H1 (cell line): ENCODE data around the gene PHLPP1. TPM values are rescaled to one million over a fixed set of nuclear protein-coding genes. Genes with fewer than 3 reads are reported as not detected.
A peak's percentile ranks its signal among the peaks of the same experiment; 100 is the strongest.

Source experiments
- CTCF ChIA-PET: fragments of 300-600 bp; sonication (Branson Sonifier 250); formaldehyde crosslinking; loops from one replicate; lab custom pipeline; 2021; ENCODE audit not compliant: partially characterized antibody; lab: Charles Lee
- POLR2A ChIA-PET: fragments of 300-600 bp; sonication (Branson Sonifier 250); formaldehyde crosslinking; loops from one replicate; lab custom pipeline; 2021; ENCODE audit warnings: inconsistent platforms; ENCODE audit not compliant: partially characterized antibody; lab: Charles Lee
- DNase-seq, 2 experiments: peaks; one replicate each; pipeline versions ENCODE4 v3.0.0 to v3.0.0-alpha.2; 2010 to 2022; ENCODE audit warnings: low spot score in 2 of 2, low read depth in 1 of 2, mixed read lengths in 1 of 2
- FAIRE-seq: peaks from 2 replicates; lab custom pipeline; 2011; peaks lifted over from hg19 to GRCh38; lab: Jason Lieb, UNC
- H2AFZ ChIP-seq: 2 replicates; pipeline ENCODE4 v1.8.1; 2012; ENCODE audit warnings: low read length, inconsistent platforms
- H2AK5ac ChIP-seq: 2 replicates; pipeline ENCODE4 v1.6.1; 2013; ENCODE audit warnings: low read depth, low read length
- H2BK120ac ChIP-seq: replicated peaks from 2 replicates; pipeline ENCODE3; 2013; ENCODE audit warnings: low read depth, low read length, inconsistent platforms
- H2BK12ac ChIP-seq: 2 replicates; pipeline ENCODE4 v1.6.1; 2013; ENCODE audit warnings: low read depth, low read length
- H2BK15ac ChIP-seq: 2 replicates; pipeline ENCODE4 v1.6.1; 2013; ENCODE audit warnings: low read length
- H2BK20ac ChIP-seq: 2 replicates; pipeline ENCODE4 v1.6.1; 2013; ENCODE audit warnings: low read length
- H2BK5ac ChIP-seq: 2 replicates; pipeline ENCODE4 v1.6.1; 2013; ENCODE audit warnings: low read depth, low read length
- H3K14ac ChIP-seq: 2 replicates; pipeline ENCODE4 v1.6.1; 2013; ENCODE audit warnings: inconsistent platforms; ENCODE audit not compliant: insufficient read length
- H3K18ac ChIP-seq: 2 replicates; pipeline ENCODE4 v1.6.1; 2013; ENCODE audit warnings: low read length; ENCODE audit errors: extremely low read depth
- H3K23ac ChIP-seq: 2 replicates; pipeline ENCODE4 v1.6.1; 2013; ENCODE audit warnings: inconsistent platforms; ENCODE audit not compliant: insufficient read length
- H3K23me2 ChIP-seq: 2 replicates; pipeline ENCODE4 v1.6.1; 2013; ENCODE audit warnings: low read depth, low read length
- H3K27ac ChIP-seq: 2 replicates; pipeline ENCODE4 v1.6.1; 2011; ENCODE audit warnings: low read depth, low read length, inconsistent platforms
- H3K27me3 ChIP-seq, 4 experiments: replicated peaks in 1 of 4; 1 replicate in 1 of 4; 2 replicates in 3 of 4; pipeline versions ENCODE4 v1.6.1 to v1.8.1; 2011 to 2013; ENCODE audit warnings: low read length in 3 of 4, mild to moderate bottlenecking in 3 of 4, inconsistent platforms in 2 of 4, mixed read lengths in 2 of 4, moderate library complexity in 1 of 4; ENCODE audit not compliant: control insufficient read depth in 3 of 4, insufficient read depth in 3 of 4; ENCODE audit errors: extremely low read depth in 1 of 4
- H3K36me3 ChIP-seq, 4 experiments: 2 replicates each; pipeline versions ENCODE4 v1.6.1 to v1.8.1; 2011 to 2013; ENCODE audit warnings: mild to moderate bottlenecking in 4 of 4, low read length in 3 of 4, moderate library complexity in 2 of 4, control low read depth in 1 of 4, inconsistent platforms in 1 of 4; ENCODE audit not compliant: insufficient read depth in 4 of 4, control insufficient read depth in 2 of 4
- H3K4ac ChIP-seq: replicated peaks from 2 replicates; pipeline ENCODE3; 2013; ENCODE audit warnings: low read length, low read depth, mixed read lengths, inconsistent platforms; ENCODE audit not compliant: insufficient read length
- H3K4me1 ChIP-seq, 4 experiments: replicated peaks in 1 of 4; 1 replicate in 1 of 4; 2 replicates in 3 of 4; pipeline versions ENCODE4 v1.6.1 to v1.8.1; 2011 to 2013; ENCODE audit warnings: low read length in 3 of 4, inconsistent platforms in 2 of 4, mixed read lengths in 1 of 4; ENCODE audit not compliant: insufficient read depth in 4 of 4, control insufficient read depth in 3 of 4
- H3K4me2 ChIP-seq, 2 experiments: 2 replicates each; pipeline versions ENCODE4 v1.6.1 to v1.8.1; 2011 to 2013; ENCODE audit warnings: low read depth in 2 of 2, low read length in 2 of 2, control low read depth in 1 of 2, inconsistent platforms in 1 of 2, mild to moderate bottlenecking in 1 of 2; ENCODE audit not compliant: insufficient read depth in 1 of 2
- H3K4me3 ChIP-seq, 4 experiments: fragments of 200-600, 300-600 bp in 1 of 4; sonication (generic), shearing (Covaris generic), sonication (Bioruptor Twin) in 1 of 4; 2 replicates each; pipeline versions ENCODE4 v1.5.1 to v1.8.1; 2011 to 2016; ENCODE audit warnings: low read length in 4 of 4, low read depth in 3 of 4, control low read depth in 2 of 4, inconsistent platforms in 2 of 4, mild to moderate bottlenecking in 2 of 4, mixed read lengths in 1 of 4, moderate library complexity in 1 of 4; ENCODE audit not compliant: insufficient read depth in 2 of 4; ENCODE audit errors: extremely low read depth in 1 of 4
- H3K56ac ChIP-seq: replicated peaks from 2 replicates; pipeline ENCODE3; 2013; ENCODE audit warnings: low read depth, mild to moderate bottlenecking, mixed read lengths, low read length, inconsistent platforms; ENCODE audit not compliant: insufficient read length
- H3K79me1 ChIP-seq: 2 replicates; pipeline ENCODE4 v1.6.1; 2013; ENCODE audit warnings: low read depth, low read length, control low read depth
- H3K79me2 ChIP-seq, 2 experiments: 2 replicates each; pipeline versions ENCODE4 v1.6.1 to v1.8.1; 2012 to 2013; ENCODE audit warnings: low read length in 2 of 2, mild to moderate bottlenecking in 2 of 2, inconsistent platforms in 1 of 2; ENCODE audit not compliant: insufficient read depth in 2 of 2, control insufficient read depth in 1 of 2
- H3K9ac ChIP-seq, 4 experiments: replicated peaks in 1 of 4; 1 replicate in 1 of 4; 2 replicates in 3 of 4; pipeline versions ENCODE4 v1.6.1 to v1.8.1; 2011 to 2013; ENCODE audit warnings: low read depth in 3 of 4, low read length in 3 of 4, control low read depth in 2 of 4, mild to moderate bottlenecking in 2 of 4, moderate library complexity in 2 of 4, inconsistent platforms in 1 of 4; ENCODE audit errors: extremely low read depth in 1 of 4
- H3K9me3 ChIP-seq, 2 experiments: 2 replicates each; pipeline versions ENCODE4 v1.6.1 to v1.8.1; 2012 to 2013; ENCODE audit warnings: mild to moderate bottlenecking in 2 of 2, moderate library complexity in 2 of 2, control low read depth in 1 of 2, inconsistent platforms in 1 of 2, low read depth in 1 of 2, low read length in 1 of 2, mixed read lengths in 1 of 2; ENCODE audit not compliant: insufficient read depth in 2 of 2
- H4K20me1 ChIP-seq, 2 experiments: replicated peaks in 1 of 2; 2 replicates each; pipeline versions ENCODE3 to v1.8.1; 2011 to 2013; ENCODE audit warnings: inconsistent platforms in 2 of 2, low read length in 2 of 2, mild to moderate bottlenecking in 1 of 2; ENCODE audit not compliant: insufficient read depth in 2 of 2, control insufficient read depth in 1 of 2
- H4K5ac ChIP-seq: 2 replicates; pipeline ENCODE4 v1.6.1; 2013; ENCODE audit warnings: low read length, low read depth, mixed read lengths, inconsistent platforms; ENCODE audit not compliant: insufficient read length
- H4K8ac ChIP-seq: 2 replicates; pipeline ENCODE4 v1.8.0; 2013; ENCODE audit warnings: mild to moderate bottlenecking, moderate library complexity, low read length, inconsistent platforms; ENCODE audit not compliant: insufficient read depth; ENCODE audit errors: extremely low read depth
- H4K91ac ChIP-seq: replicated peaks from 2 replicates; pipeline ENCODE3; 2013; ENCODE audit warnings: low read length, mixed read lengths, inconsistent platforms; ENCODE audit not compliant: insufficient read length
- CBX5 ChIP-seq: fragments of 300-800, 300-1000 bp; sonication (generic); IDR thresholded peaks from 2 replicates; pipeline ENCODE4 v1.7.1; 2016; ENCODE audit warnings: antibody characterized with exemption, low read length, low read depth
- CHD2 ChIP-seq: IDR thresholded peaks from 2 replicates; pipeline ENCODE4 v1.6.1; 2012; ENCODE audit warnings: low read length, improper control_type of control experiment
- EP300 ChIP-seq, 2 experiments: IDR thresholded peaks; 1 replicate in 1 of 2; 2 replicates in 1 of 2; pipeline ENCODE4 v1.6.1; 2011 to 2012; ENCODE audit warnings: low read depth in 2 of 2, low read length in 2 of 2, mild to moderate bottlenecking in 2 of 2, borderline replicate concordance in 1 of 2, inconsistent platforms in 1 of 2, moderate library complexity in 1 of 2
- GABPA ChIP-seq: IDR thresholded peaks from 2 replicates; pipeline ENCODE4 v1.6.1; 2011; ENCODE audit warnings: mild to moderate bottlenecking, low read length, moderate library complexity, borderline replicate concordance; ENCODE audit not compliant: insufficient read depth
- GTF2F1 ChIP-seq: IDR thresholded peaks from 2 replicates; pipeline ENCODE4 v1.6.1; 2012; ENCODE audit warnings: low read depth, low read length, improper control_type of control experiment, borderline replicate concordance
- KDM4A ChIP-seq: IDR thresholded peaks from one replicate; pipeline ENCODE4 v1.7.1; 2012; ENCODE audit warnings: low read depth, mild to moderate bottlenecking, moderate library complexity, low read length, inconsistent platforms; ENCODE audit not compliant: severe bottlenecking
- KDM5A ChIP-seq: fragments of 200-600 bp; IDR thresholded peaks from 2 replicates; pipeline ENCODE4 v1.7.1; 2012; ENCODE audit warnings: mild to moderate bottlenecking, low read length, inconsistent platforms, mixed read lengths
- NRF1 ChIP-seq: IDR thresholded peaks from 2 replicates; pipeline ENCODE4 v1.6.1; 2011; ENCODE audit warnings: mild to moderate bottlenecking, low read depth, low read length, improper control_type of control experiment
- RBBP5 ChIP-seq: IDR thresholded peaks from 2 replicates; pipeline ENCODE4 v1.7.1; 2012; ENCODE audit warnings: low read depth, mild to moderate bottlenecking, inconsistent platforms, low read length, moderate library complexity, borderline replicate concordance
- RNF2 ChIP-seq: fragments of 200-900, 300-1000 bp; sonication (generic); IDR thresholded peaks from 2 replicates; pipeline ENCODE4 v1.7.1; 2016; ENCODE audit warnings: borderline replicate concordance, low read depth, mild to moderate bottlenecking, antibody characterized with exemption, low read length; ENCODE audit not compliant: poor library complexity, severe bottlenecking; ENCODE audit errors: missing control alignments
- WGBS, 2 experiments: shearing (Covaris generic) in 1 of 2; methylation state at CpG; one replicate each; pipeline versions ENCODE4 v1.1.6 to v1.1.7; 2013 to 2015; ENCODE audit warnings: low lambda C conversion rate in 2 of 2, mixed read lengths in 2 of 2, inconsistent platforms in 1 of 2, low coverage in 1 of 2, missing lambda C conversion rate in 1 of 2; ENCODE audit not compliant: insufficient replicate concordance in 2 of 2, insufficient coverage in 1 of 2, insufficient read length in 1 of 2; ENCODE audit errors: extremely low coverage in 1 of 2, missing lambda C conversion rate in 1 of 2; 5-methylcytosine and 5-hydroxymethylcytosine counted together
- polyA plus RNA-seq, 7 experiments: library from polyadenylated mRNA; depleted of rRNA in 3 of 7; stranded (reverse) in 5 of 7; unstranded in 2 of 7; fragments of >200 nt in 5 of 7; fragments of 200-250 nt in 2 of 7; gene quantifications; 1 replicate in 5 of 7; 2 replicates in 1 of 7; 4 replicates in 1 of 7; pipeline versions ENCODE4 v1.2.1 to v1.2.3, GENCODE V29; 2011 to 2013; ENCODE audit warnings: missing spikeins in 2 of 7, mixed read lengths in 2 of 7
- total RNA-seq: library from RNA; stranded (reverse); fragmentation: NEBNext Ultra II Directional; extraction: Animal tissue kit (Norgen Biotek cat#: 25700); gene quantifications from 2 replicates; pipeline ENCODE4 v1.2.1, GENCODE V29; 2021
- TF ChIP-seq, protein P1 (sequence below): IDR thresholded peaks from 2 replicates; pipeline ENCODE4 v1.6.1; 2012; ENCODE audit warnings: inconsistent platforms

PHLPP1 gene
- total and polyA plus RNA-seq, 2 of the 8 experiments (the other 6 are each of a cell fraction or from before 2014, with no cell fraction given), result 28.0 to 66.3 TPM

DNA sequence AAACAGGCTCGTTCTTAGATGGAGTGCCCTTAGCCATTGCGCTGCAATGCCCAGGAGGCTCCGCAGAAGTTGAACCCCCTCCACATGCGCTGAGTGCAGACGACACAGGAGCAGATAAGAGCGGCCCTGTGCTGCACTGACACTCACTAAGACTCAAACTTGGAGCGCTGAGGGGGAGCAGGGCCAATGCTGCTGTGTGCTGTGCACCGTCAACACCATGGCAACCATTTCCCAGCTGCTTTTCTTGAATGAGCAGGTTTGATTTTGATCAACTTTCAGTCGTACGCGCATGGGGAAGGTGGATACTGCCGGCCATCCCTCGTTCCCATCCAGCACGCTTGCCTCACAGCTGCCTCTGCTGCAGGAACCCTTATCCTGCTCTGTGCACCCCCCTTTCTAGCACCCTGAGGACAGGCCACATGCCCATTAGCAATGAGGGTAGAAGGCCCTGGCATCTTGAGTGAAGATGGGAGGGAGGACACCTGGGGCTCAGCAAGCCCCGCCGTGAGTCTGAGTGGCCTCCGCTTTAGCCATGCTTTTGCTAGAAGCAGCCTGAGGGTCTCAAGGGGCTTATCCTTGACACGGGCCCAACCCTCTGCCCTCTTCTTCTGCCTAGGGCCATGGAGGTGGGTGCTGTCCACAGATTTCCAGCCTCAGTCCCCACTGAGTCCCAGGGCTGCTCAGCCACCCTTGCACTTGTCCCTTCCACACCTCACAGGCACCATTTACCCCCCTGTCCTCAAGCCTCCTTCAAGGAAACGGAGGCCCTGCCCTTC lies 271.9 kb downstream of the PHLPP1 start:
- no peaks in the 10 kb centered on the region for H3K79me2 ChIP-seq
- no peak overlapping the region for H3K9ac ChIP-seq
- no peak overlapping the region for H2BK5ac ChIP-seq
- H3K79me1 ChIP-seq, result no peaks in the 10 kb centered on the region
- H2AK5ac ChIP-seq, result no peak overlapping the region
- peak overlapping the region; percentile 53 for H4K8ac ChIP-seq
- H2AFZ ChIP-seq, result no peak overlapping the region
- no peak overlapping the region for H4K91ac ChIP-seq
- CTCF ChIA-PET, result interaction anchor here (1.8 kb wide), 1 partner anchor 562 kb away, joined by 4 read pairs; no protein-coding TSS in a partner anchor
- H3K18ac ChIP-seq, result no peak overlapping the region
- no peak overlapping the region for H2BK12ac ChIP-seq
- no peaks in the 10 kb centered on the region; a peak in 1 of 4 replicates for H3K9me3 ChIP-seq
- 92% methylated on average over 19 of the region's 19 CpGs; no CpG with 5 or more reads in 1 of the 2 experiments for WGBS, 2 experiments
- no peak overlapping the region for H3K4me2 ChIP-seq
- H2BK120ac ChIP-seq, result no peak overlapping the region
- no peak overlapping the region for H3K4ac ChIP-seq
- H2BK15ac ChIP-seq, result no peak overlapping the region
- H3K23ac ChIP-seq, result no peak overlapping the region
- no peaks in the 10 kb centered on the region for H3K4me1 ChIP-seq
- no peaks in the 10 kb centered on the region for H4K20me1 ChIP-seq
- no peak overlapping the region for H3K14ac ChIP-seq
- H3K56ac ChIP-seq, result no peak overlapping the region
- H3K36me3 ChIP-seq, result no peaks in the 10 kb centered on the region
- DNase-seq, result peak in 1 of 2 experiments; percentile 43
- no peak overlapping the region; the same call in 1 of the 2 replicates for H2BK20ac ChIP-seq
- H3K23me2 ChIP-seq, result no peaks in the 10 kb centered on the region
- no peak for FAIRE-seq
- POLR2A ChIA-PET, result no interaction called here
- H3K27ac ChIP-seq, result no peak overlapping the region
- no peaks in the 10 kb centered on the region for H3K27me3 ChIP-seq
- no peak overlapping the region for H3K4me3 ChIP-seq
- H4K5ac ChIP-seq, result no peak overlapping the region
- TF ChIP-seq KDM5A (no peak), NRF1 (no peak), RNF2 (no peak), GABPA (no peak), RBBP5 (no peak), CHD2 (no peak), EP300 (IDR thresholded peaks at IDR 0.05; ENCODE audit: borderline replicate concordance in 1 of 2, low read depth in 2 of 2, low read length in 2 of 2) (no peak), KDM4A (no peak), CBX5 (no peak), GTF2F1 (no peak)
- TF ChIP-seq, protein P1, sequence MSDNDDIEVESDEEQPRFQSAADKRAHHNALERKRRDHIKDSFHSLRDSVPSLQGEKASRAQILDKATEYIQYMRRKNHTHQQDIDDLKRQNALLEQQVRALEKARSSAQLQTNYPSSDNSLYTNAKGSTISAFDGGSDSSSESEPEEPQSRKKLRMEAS, result no peak
